Stimulated activated memory B cell treated with anti-CD40 and anti-IgM and Interleukin-4, amounts not matched to agents 10 μg/mL and 1 μg/mL and 100 μg/mL, for 72 hours (primary cell): ENCODE measurements around the gene DHCR24.

ENCODE experiments used
- ATAC-seq: fragments of 150-1000 bp; cut with Tn5 transposase; 2 replicates; pipeline ENCODE4 v1.10.0; 2021
- H3K27ac Mint-ChIP-seq: one replicate; pipeline ENCODE4 v1.8.0; 2022; ENCODE audit warnings: mild to moderate bottlenecking, mixed read lengths
- H3K27me3 Mint-ChIP-seq: one replicate; pipeline ENCODE4 v1.8.0; 2022; ENCODE audit warnings: mixed read lengths
- H3K36me3 Mint-ChIP-seq: one replicate; pipeline ENCODE4 v1.8.0; 2022; ENCODE audit warnings: mixed read lengths
- H3K4me1 Mint-ChIP-seq: one replicate; pipeline ENCODE4 v1.8.0; 2022; ENCODE audit warnings: mixed read lengths
- H3K4me3 Mint-ChIP-seq: one replicate; pipeline ENCODE4 v1.8.0; 2022; ENCODE audit warnings: mild to moderate bottlenecking, moderate library complexity, mixed read lengths
- H3K9me3 Mint-ChIP-seq: one replicate; pipeline ENCODE4 v1.8.0; 2022; ENCODE audit warnings: mixed read lengths

DHCR24 gene

DNA sequence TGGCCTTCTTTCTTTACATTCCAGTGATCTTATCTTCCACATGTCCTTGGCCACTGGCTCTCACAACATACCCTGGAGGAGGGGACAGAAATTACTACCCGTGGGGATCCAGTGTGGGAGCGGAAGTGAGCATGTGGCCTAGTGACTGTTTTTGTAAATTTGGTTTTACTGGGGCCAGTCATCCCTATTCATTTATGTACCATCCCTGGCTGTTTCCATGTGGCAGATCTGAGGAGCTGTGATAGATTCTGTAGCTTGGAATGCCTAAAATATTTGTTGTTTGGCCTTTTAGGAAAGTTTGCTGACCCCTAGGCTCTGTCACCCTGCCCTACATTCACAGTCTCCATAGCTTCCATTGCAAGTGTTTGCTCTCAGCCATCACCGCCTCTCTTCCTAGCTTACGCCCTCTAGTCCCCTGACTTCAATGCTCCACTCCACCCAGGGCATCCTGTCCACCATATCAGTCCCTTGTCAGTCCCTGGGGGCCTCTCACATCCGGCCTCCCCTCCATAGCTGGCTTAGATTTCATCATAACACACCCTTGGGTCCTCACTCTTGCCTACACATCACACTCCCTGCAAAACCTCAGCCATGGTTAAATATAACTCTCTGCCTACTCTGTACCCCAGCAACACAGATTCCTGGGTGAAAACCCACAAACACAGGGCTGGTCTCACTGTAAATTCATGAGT lies 25.8 kb downstream of the DHCR24 start:
- peaks cover 90% of the 10 kb centered on the region for H3K36me3 Mint-ChIP-seq
- peak; percentile 31 for ATAC-seq
- H3K9me3 Mint-ChIP-seq: no peaks in the 10 kb centered on the region
- H3K27me3 Mint-ChIP-seq: no peaks in the 10 kb centered on the region
- no peak overlapping the region for H3K4me3 Mint-ChIP-seq
- H3K27ac Mint-ChIP-seq: no peak overlapping the region
- peaks cover 33% of the 10 kb centered on the region for H3K4me1 Mint-ChIP-seq

DNA sequence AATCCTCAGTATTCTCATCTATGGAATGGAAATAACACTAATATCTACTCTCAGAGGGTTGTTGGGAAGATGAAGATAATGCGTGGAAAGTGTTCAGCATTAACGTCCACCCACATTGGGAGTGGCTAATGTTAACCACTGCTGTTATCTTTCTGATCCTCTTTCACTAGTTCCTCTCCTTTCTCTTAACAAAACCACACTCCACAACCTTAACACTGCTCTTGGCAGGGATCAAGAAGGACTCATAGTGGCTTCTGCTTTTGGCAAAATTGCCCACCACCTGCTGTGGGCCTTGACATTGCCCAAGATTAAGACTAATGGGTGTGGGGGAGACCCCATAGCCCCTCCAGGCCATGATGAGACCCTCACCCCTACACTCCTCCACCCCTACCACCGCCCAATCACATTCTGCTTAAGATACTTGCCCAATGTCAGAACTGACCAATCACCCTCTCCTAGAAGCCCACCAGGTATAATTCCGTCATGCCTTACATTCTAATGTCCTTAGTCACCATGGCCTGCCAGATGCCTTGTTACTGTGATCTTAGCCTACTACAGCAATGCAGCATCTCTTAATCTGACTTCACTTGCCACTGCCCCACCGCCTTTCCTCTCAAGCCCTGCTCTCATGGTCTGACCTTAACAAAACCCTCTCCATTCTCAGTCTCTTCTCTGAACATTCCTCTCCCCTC lies 27.1 kb downstream of the DHCR24 start:
- H3K4me3 Mint-ChIP-seq: no peak overlapping the region
- no peak for ATAC-seq
- no peak overlapping the region for H3K27ac Mint-ChIP-seq
- peaks cover 33% of the 10 kb centered on the region for H3K4me1 Mint-ChIP-seq
- H3K27me3 Mint-ChIP-seq: no peaks in the 10 kb centered on the region
- peaks cover 83% of the 10 kb centered on the region for H3K36me3 Mint-ChIP-seq
- no peaks in the 10 kb centered on the region for H3K9me3 Mint-ChIP-seq

DNA sequence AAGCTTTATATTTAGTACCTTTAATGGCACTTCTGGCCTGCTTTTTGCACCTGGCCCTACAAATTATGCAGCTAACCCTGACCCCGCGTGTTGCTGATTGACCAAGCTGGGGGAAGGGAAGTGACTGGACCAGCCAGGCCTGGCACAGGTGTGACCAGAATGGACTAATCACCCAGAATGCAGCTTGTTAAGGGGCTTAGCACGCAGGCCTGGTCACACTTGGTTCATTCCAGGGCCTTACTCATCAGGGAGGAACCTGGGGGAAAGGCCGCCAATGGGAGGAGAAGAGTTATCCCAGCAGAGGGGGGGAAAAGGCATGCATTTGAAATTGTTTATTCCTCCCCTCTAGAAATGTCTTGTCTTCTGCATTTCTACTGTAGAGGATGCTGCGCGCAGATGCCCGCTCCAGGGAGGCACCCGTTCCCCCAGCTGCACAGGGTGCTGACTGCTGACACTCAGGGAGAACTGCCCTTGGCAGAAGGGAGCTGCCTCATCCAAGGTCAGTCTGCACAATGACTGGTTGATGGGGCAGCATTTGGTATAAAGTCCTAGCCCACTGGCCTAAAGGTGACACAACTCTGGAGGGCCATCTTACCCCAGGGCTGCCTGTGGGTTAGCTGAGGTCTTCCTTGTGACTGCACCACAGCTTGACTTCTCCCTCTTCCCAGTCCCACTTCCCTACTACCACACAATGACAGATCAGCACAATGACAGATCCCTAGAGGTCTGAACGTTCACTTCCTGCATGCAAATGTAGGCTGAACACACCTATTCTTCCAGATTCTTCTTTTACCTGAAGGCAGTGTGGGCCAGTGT lies 29.0 kb downstream of the DHCR24 start:
- Mint-ChIP-seq H3K27me3 (no peaks in the 10 kb centered on the region), H3K4me3 (no peak overlapping the region), H3K36me3 (peaks cover 78% of the 10 kb centered on the region), H3K9me3 (no peaks in the 10 kb centered on the region), H3K27ac (no peak overlapping the region), H3K4me1 (peaks cover 33% of the 10 kb centered on the region)
- ATAC-seq: no peak

DNA sequence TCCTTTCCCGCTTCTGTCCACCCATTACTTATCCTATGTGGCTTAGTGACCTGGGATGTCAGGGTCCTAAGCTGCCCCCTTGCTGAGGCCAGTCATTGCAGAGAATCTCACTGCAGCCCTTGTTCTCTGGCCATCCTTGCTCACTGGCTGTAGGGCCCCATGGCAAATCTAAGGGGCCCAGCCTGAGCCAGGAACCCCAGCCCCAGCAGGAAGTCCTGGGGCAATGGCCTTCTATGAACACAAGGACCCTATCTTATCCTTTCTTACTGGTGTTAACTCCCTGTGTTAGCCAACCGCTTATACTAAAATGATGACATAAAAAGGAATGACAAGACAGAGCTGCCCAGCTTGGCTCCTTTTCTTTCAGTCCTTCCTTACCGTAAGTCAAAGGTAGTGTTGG lies 29.9 kb downstream of the DHCR24 start:
- Mint-ChIP-seq H3K4me1 (peaks cover 28% of the 10 kb centered on the region), H3K36me3 (peaks cover 78% of the 10 kb centered on the region), H3K27ac (no peak overlapping the region), H3K4me3 (no peak overlapping the region), H3K27me3 (no peaks in the 10 kb centered on the region), H3K9me3 (no peaks in the 10 kb centered on the region)
- ATAC-seq: no peak

DNA sequence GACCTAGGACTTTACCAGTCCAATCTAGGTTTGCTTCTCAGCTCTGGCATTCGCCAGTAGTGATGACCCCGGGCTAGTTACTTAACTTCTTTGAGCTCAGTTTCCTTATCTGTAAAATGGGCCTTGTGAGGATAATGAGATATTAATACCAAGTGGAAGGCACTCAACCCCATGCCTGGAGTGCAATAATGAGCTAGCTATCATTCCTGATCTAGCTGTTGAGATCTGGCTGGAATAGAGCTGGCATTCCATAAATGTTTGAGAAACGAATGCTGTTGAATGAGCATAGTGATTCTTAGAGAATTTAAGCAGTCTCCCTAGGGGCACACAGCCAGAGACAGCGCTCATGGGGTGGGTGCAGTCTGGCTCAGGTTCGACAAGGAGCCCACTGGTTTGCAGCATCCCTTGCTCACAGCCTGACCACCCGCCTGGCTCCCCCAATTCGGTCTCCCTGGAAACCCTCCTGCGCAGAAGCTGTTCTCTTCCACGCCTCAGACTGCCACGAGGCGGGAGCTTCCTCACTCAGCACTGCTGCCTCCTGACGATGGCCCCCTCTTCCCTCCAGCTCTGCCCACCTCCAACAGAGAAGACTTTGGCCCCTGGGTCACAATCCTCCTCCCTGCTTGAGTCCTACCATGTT lies 32.5 kb downstream of the DHCR24 start:
- Mint-ChIP-seq H3K36me3 (peaks cover 78% of the 10 kb centered on the region), H3K9me3 (no peaks in the 10 kb centered on the region), H3K4me1 (peaks cover 7% of the 10 kb centered on the region), H3K27ac (no peak overlapping the region), H3K4me3 (no peak overlapping the region), H3K27me3 (no peaks in the 10 kb centered on the region)
- ATAC-seq: no peak

DNA sequence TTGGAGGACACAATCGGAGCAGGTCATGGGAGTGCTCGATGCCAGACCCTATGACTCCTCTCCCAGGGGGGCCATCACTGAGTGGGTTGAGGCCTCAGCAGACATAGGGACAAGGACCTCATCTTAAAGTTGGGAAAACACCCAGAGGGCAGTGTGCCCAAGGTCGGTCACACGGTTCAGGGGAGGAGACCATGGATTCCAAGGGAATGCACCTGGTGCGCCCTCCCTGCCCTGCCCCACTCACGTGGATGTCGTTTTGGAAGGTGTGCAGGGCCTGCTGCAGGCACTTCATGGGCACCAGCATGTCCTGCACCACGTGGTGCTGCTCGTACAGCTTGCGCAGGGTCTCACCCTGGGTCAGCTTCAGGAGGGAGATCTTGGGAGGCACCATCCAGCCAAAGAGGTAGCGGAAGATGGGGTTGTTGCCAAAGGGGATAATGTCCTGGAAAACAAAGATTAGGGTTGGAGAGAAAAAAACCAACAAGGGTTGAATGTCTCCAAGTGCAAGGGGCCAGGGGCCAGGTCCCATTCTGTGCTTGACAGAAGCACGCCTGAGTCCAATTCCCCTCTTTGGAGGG lies 33.1 kb downstream of the DHCR24 start:
- Mint-ChIP-seq H3K4me1 (peaks cover under 1% of the 10 kb centered on the region), H3K36me3 (peaks cover 78% of the 10 kb centered on the region), H3K9me3 (no peaks in the 10 kb centered on the region), H3K27me3 (no peaks in the 10 kb centered on the region), H3K4me3 (no peak overlapping the region), H3K27ac (no peak overlapping the region)
- ATAC-seq: no peak

DNA sequence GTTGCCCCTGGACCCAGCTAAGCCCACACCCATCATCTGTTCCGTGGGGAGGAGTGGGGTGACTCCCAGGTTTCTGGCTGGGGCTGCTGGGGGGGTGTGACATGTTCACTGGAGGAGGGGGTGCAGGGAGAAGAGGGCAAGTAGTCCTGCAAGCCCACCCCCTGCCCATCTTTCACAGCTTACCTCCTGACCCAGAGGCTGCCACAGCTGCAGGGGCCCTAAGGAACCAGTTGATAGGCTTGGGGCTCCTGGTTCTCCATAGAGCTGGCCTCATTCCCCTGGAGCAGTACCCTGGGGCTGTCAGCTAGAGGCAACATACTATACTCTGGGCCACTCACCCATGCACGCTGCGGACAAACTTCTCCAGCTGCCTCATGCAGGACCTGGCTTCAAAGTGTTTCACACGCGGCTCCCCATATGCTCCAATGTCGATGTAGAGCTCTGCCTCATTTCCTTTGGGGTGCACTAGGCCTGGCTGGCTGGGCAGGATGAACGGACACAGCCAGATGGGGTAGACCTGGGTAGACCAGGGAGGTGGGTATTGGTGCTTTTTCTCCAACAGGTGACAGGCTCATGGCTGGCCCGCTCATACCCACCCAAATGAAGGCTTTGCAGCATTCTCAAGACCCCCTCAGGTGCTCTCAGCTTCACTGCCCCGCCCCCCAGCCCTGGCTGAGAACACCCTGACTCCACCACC lies 33.8 kb downstream of the DHCR24 start:
- no peaks in the 10 kb centered on the region for H3K4me1 Mint-ChIP-seq
- H3K27ac Mint-ChIP-seq: no peak overlapping the region
- H3K4me3 Mint-ChIP-seq: no peak overlapping the region
- H3K36me3 Mint-ChIP-seq: peaks cover 81% of the 10 kb centered on the region
- H3K9me3 Mint-ChIP-seq: no peaks in the 10 kb centered on the region
- ATAC-seq: no peak
- no peaks in the 10 kb centered on the region for H3K27me3 Mint-ChIP-seq

DNA sequence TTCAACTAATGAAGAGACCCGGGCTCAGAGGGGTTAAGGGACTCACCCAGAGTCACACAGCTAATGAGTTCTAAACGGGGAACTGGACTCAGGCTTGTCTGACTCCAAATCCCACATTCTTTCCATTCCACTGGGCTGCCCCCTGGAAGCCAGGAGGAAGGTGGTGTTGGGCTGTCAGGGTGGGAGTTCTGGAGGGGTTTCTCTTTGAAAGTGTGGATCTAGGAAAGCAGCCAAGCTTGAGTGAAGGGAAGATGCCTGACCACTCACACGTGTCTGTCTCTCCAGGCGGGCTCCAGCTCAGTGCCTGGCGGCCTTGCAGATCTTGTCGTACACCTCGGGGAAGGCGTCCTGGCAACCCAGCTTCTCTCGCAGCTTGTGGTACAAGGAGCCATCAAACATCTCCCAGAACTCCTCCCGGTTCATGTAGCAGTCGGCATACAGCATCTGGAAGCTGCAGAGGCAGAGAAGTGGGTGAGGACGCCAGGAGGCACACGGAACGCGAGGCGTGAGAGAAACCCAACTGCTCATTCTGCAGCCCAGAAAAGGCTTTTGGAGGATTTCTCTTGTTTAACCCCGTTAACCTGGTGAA lies 35.0 kb downstream of the DHCR24 start:
- Mint-ChIP-seq H3K9me3 (no peaks in the 10 kb centered on the region), H3K4me1 (no peaks in the 10 kb centered on the region), H3K27ac (no peak overlapping the region), H3K27me3 (no peaks in the 10 kb centered on the region), H3K4me3 (no peak overlapping the region), H3K36me3 (peaks cover 74% of the 10 kb centered on the region)
- no peak for ATAC-seq

DNA sequence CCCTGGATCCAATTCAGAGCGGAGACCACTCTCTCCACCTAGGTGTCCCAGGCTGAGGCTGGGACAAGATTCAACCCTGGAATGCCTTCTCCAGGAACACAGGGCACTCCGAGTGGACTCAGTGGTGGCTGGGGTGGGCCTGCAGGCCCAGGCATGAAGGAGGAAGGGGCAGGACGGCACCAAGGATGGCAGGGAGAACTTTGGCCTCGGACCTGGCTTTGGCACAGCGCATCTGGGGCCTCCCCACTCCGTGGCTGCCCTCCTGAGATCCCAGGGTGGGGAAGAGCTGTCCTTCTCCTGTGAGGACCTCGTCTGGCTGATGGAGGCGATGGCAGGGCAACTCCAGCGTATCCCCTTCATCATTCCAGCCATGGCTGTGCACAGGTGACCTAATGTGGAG lies 35.6 kb downstream of the DHCR24 start:
- Mint-ChIP-seq H3K36me3 (peaks cover 67% of the 10 kb centered on the region), H3K9me3 (no peaks in the 10 kb centered on the region), H3K4me1 (no peaks in the 10 kb centered on the region), H3K4me3 (no peak overlapping the region), H3K27me3 (no peaks in the 10 kb centered on the region), H3K27ac (no peak overlapping the region)
- no peak for ATAC-seq

DNA sequence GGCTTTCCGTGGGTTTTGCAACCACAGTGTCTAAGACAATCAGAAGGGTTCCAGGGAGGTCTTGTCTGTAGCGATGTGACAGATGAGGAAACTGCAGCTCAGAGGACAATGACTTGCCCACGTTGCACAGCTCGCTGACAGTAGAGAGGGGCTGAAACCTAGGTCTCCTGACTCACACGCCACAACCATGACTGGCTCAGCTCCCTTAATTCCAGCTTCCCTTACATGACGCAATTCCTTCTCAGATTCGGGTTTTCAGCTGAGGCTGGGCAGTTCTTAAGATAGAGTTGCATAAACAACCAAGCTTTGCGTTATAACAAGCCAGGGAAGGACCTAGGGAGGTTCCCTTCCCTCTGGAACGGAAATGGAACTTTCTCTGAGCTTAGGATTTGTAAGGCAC lies 36.3 kb downstream of the DHCR24 start:
- ATAC-seq: no peak
- Mint-ChIP-seq H3K9me3 (no peaks in the 10 kb centered on the region), H3K27ac (no peak overlapping the region), H3K4me1 (no peaks in the 10 kb centered on the region), H3K4me3 (no peak overlapping the region), H3K27me3 (no peaks in the 10 kb centered on the region), H3K36me3 (peaks cover 62% of the 10 kb centered on the region)

DNA sequence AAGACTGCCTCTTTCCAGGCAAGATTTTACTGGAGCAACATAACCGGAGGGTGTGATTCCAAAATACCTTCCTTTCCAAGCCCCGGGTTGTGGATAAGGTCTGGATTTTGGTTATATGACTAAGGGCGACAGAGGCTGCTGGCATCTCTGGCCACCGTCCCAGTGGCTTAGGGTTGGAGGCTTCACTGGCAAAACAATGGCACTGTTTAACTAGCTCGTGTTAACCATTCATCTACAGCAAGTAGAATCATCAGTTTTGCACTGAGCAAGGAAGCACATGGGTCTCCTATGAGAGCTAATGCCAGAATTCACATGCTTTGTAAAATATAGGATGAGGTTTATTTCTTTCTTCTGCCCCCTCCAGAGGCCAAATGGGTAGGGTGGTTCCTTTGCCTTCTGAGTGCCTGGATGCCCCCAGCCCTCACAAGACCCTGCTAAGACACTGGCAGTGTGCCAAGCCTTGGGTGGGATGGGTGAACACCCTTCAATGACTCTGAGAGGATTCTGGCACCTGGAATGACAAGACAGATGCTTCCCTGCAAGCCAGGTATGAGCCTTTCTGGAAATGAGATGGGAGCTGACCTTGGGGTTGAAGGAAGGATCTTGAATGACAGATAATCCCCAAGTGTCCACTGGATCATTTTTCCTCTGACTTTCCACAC lies 36.8 kb downstream of the DHCR24 start:
- Mint-ChIP-seq H3K27ac (no peak overlapping the region), H3K4me3 (no peak overlapping the region), H3K4me1 (no peaks in the 10 kb centered on the region), H3K27me3 (no peaks in the 10 kb centered on the region), H3K36me3 (peaks cover 62% of the 10 kb centered on the region), H3K9me3 (no peaks in the 10 kb centered on the region)
- no peak for ATAC-seq

DNA sequence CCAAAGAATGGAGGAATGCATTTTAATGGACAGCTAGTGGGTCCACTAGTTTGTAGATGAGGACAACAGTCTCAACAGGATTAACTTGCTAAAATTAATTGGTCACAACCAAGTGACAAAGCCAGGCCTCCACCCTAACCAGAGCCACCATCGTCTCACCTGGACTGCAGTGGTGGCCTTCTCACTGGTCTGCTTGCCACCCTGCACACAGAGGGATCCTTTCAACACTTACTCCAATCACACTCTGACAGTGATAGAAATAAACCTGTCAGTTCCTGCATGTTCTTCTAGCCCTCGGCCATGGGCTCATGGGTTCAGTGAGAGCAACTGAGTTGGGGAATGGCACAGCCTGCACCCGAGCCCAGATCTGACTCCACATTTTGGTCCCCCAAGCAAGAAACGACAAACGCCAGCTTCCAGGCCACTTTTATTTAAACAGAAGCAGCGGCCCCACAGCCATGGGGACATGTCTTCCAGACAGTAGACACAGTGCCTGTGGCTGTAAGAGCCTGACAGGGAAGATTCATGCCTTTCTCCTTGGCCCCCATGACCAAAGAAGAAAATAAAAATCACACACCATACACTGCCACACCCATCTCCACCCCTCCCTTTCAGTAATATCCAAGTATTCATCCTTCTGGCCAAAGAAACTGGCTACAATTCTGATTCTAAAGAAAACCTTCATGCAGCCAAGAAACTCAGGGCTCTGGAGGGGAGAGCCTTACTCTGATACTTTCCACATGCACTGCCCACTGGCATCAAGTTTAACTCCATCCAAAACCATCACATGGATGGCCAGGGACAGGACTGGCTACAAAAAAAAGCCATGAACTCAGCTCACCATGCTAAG lies 37.6 kb downstream of the DHCR24 start:
- no peak for ATAC-seq
- Mint-ChIP-seq H3K36me3 (peaks cover 62% of the 10 kb centered on the region), H3K4me3 (no peak overlapping the region), H3K27ac (no peak overlapping the region), H3K9me3 (no peaks in the 10 kb centered on the region), H3K4me1 (no peaks in the 10 kb centered on the region), H3K27me3 (no peaks in the 10 kb centered on the region)
